SIG-M5 treated with dmso at 0.1 percent for 504 hours (cell line): Measurements from ENCODE around the gene TMEM222.

Source experiments
- DNase-seq: peaks from one replicate; lab custom pipeline; 2025; ENCODE audit not compliant: unreplicated experiment; lab: John Stamatoyannopoulos, UW

The TMEM222 gene

GRCh38 chr1:27358038-27358927, 36.3 kb downstream of the TMEM222 start:
- no peak for DNase-seq

- no peak for DNase-seq
Observed at GRCh38 chr1:27358928-27359313, 37.0 kb downstream of the TMEM222 start.

GRCh38 chr1:27359822-27360158, 37.8 kb downstream of the TMEM222 start:
- no peak for DNase-seq

- DNase-seq: no peak
Observed at GRCh38 chr1:27360159-27361043, 38.4 kb downstream of the TMEM222 start.

- DNase-seq: no peak
Observed at GRCh38 chr1:27361044-27361402, 39.1 kb downstream of the TMEM222 start.

GRCh38 chr1:27361553-27361952, 39.6 kb downstream of the TMEM222 start:
- no peak for DNase-seq

GRCh38 chr1:27363766-27364695, 42.1 kb downstream of the TMEM222 start:
- DNase-seq: no peak

GRCh38 chr1:27364696-27365371, 42.9 kb downstream of the TMEM222 start:
- peak; percentile 29 for DNase-seq

- DNase-seq: peak; percentile 75
Observed at GRCh38 chr1:27365372-27366112, 43.6 kb downstream of the TMEM222 start.

GRCh38 chr1:27366113-27366410, 44.1 kb downstream of the TMEM222 start:
- peak; percentile 51 for DNase-seq

GRCh38 chr1:27366411-27367159, 44.6 kb downstream of the TMEM222 start, which contains the start of gene MAP3K6:
TSS of gene MAP3K6 (minus strand) at chr1:27366961. CDS start at chr1:27366597, 364 bp downstream.
- peak; percentile 61 for DNase-seq

GRCh38 chr1:27367160-27367650, 45.2 kb downstream of the TMEM222 start:
- no peak for DNase-seq

- DNase-seq: no peak
Observed at GRCh38 chr1:27368869-27369582, 47.1 kb downstream of the TMEM222 start.

- no peak for DNase-seq
Observed at GRCh38 chr1:27372022-27372807, 50.3 kb downstream of the TMEM222 start.

- no peak for DNase-seq
Observed at GRCh38 chr1:27372808-27373690, 51.1 kb downstream of the TMEM222 start.

GRCh38 chr1:27374362-27375086, 52.6 kb downstream of the TMEM222 start, which contains the start of gene FCN3:
TSS of gene FCN3 (minus strand) at chr1:27374824. CDS start at chr1:27374818, 6 bp downstream.
- DNase-seq: no peak
